HCT116 (cell line): Measurements from ENCODE around the gene SLC7A8.

Experiments
- ATF3 ChIP-seq: IDR thresholded peaks from 2 replicates; pipeline ENCODE4 v1.6.1; 2012
- CTCF ChIP-seq, 3 experiments: fragments of 200-600 bp in 1 of 3; sonication (generic) in 1 of 3; IDR thresholded peaks in 2 of 3; conservative IDR thresholded peaks in 1 of 3; 2 replicates each; pipeline ENCODE4 v1.5.1; 2012 to 2017; ENCODE audit warnings: low read depth in 2 of 3, low read length in 2 of 3, antibody characterized with exemption in 1 of 3, borderline replicate concordance in 1 of 3, control low read depth in 1 of 3, mild to moderate bottlenecking in 1 of 3, mixed read lengths in 1 of 3, mixed run types in 1 of 3, moderate library complexity in 1 of 3; ENCODE audit not compliant: insufficient read depth in 1 of 3
- EZH2 ChIP-seq: fragments of 200-600 bp; sonication (generic); IDR thresholded peaks from 2 replicates; pipeline ENCODE4 v1.6.1; 2017; ENCODE audit warnings: antibody characterized with exemption, mixed run types

GRCh38 chr14:23085458-23085857 is 98.0 kb downstream of the SLC7A8 start:
- TF ChIP-seq ATF3 = no peak
- TF ChIP-seq CTCF (IDR thresholded peaks at IDR 0.05 in 2 of 3, conservative IDR thresholded peaks at IDR 0.05 in 1 of 3; ENCODE audit: borderline replicate concordance in 1 of 3, insufficient read depth in 1 of 3, low read depth in 2 of 3, low read length in 2 of 3) = no peak
- no peak for TF ChIP-seq EZH2
